K562 (cell line): ENCODE measurements around the gene ABAT. TPM values are rescaled to one million over a fixed set of nuclear protein-coding genes. Genes with fewer than 3 reads are reported as not detected.

Experiments
- ATAC-seq: fragments of 200-7000 bp; cut with Tn5 transposase; 3 replicates; pipeline ENCODE4 v1.9.1; 2020; ENCODE audit warnings: moderate library complexity
- BruUV-seq: library from RNA; stranded (reverse); fragments of 400-500 nt; replicated peaks from 2 replicates; lab custom pipeline; 2021; lab: Mats Ljungman, UMichigan
- CTCF ChIA-PET: fragments of 300-600 bp; formaldehyde crosslinking; extraction: SDS; loops from one replicate; lab custom pipeline; 2021; ENCODE audit warnings: low intra/inter-chr PET ratio; lab: Yijun Ruan, JAX
- POLR2A ChIA-PET: fragments of 300-600, 350-650 bp; sonication (Branson Sonifier 250); formaldehyde crosslinking; extraction: SDS; loops from one replicate; lab custom pipeline; 2021; ENCODE audit warnings: antibody characterized with exemption, inconsistent platforms; lab: Yijun Ruan, JAX
- DNase-seq, 4 experiments: peaks; one replicate each; pipeline versions ENCODE4 v3.0.0 to v3.0.0-alpha.2; 2011 to 2018; ENCODE audit warnings: low spot score in 3 of 4, mixed read lengths in 3 of 4; ENCODE audit errors: extremely low read depth in 1 of 4
- FAIRE-seq: peaks from 2 replicates; lab custom pipeline; 2011; peaks lifted over from hg19 to GRCh38; lab: Jason Lieb, UNC
- H2AFZ ChIP-seq: 2 replicates; pipeline ENCODE4 v1.6.0; 2011; ENCODE audit warnings: low read depth, low read length, control low read depth, inconsistent platforms
- H3K27ac ChIP-seq: fragments of 200-600 bp; 3 replicates; pipeline ENCODE4 v1.8.0; 2011; ENCODE audit warnings: low read depth, mild to moderate bottlenecking, control low read depth, inconsistent platforms, low read length, moderate library complexity, mixed read lengths; ENCODE audit errors: extremely low read depth
- H3K27me3 ChIP-seq, 2 experiments: fragments of 300-600 bp in 1 of 2; 2 replicates in 1 of 2; 3 replicates in 1 of 2; pipeline versions ENCODE4 v1.6.0 to v1.8.0; 2011; ENCODE audit warnings: inconsistent platforms in 2 of 2, low read length in 2 of 2, mild to moderate bottlenecking in 1 of 2, mixed read lengths in 1 of 2, moderate library complexity in 1 of 2; ENCODE audit not compliant: control insufficient read depth in 2 of 2, insufficient read depth in 2 of 2
- H3K36me3 ChIP-seq: fragments of 300-600 bp; 3 replicates; pipeline ENCODE4 v1.8.0; 2011; ENCODE audit warnings: mild to moderate bottlenecking, low read length, inconsistent platforms; ENCODE audit not compliant: control insufficient read depth, insufficient read depth
- H3K4me1 ChIP-seq, 2 experiments: fragments of 200-600 bp in 1 of 2; replicated peaks in 1 of 2; 2 replicates in 1 of 2; 3 replicates in 1 of 2; pipeline versions ENCODE4 v1.5.1 to v1.8.0; 2011; ENCODE audit warnings: inconsistent platforms in 2 of 2, low read length in 2 of 2, mild to moderate bottlenecking in 1 of 2, mixed read lengths in 1 of 2, moderate library complexity in 1 of 2; ENCODE audit not compliant: control insufficient read depth in 2 of 2, insufficient read depth in 2 of 2
- H3K4me2 ChIP-seq: 2 replicates; pipeline ENCODE4 v1.6.1; 2011; ENCODE audit warnings: low read length, control low read depth, inconsistent platforms, mixed read lengths; ENCODE audit not compliant: insufficient read depth
- H3K4me3 ChIP-seq: fragments of 200-600 bp; sonication (generic), shearing (Covaris generic); 2 replicates; pipeline ENCODE4 v1.5.1; 2016; ENCODE audit warnings: control low read depth, inconsistent platforms
- H3K79me2 ChIP-seq: fragments of 200-600 bp; 3 replicates; pipeline ENCODE4 v1.8.0; 2011; ENCODE audit warnings: low read length, inconsistent platforms; ENCODE audit not compliant: control insufficient read depth, insufficient read depth
- H3K9ac ChIP-seq, 2 experiments: 2 replicates each; pipeline versions ENCODE4 v1.6.0 to v1.6.1; 2011; ENCODE audit warnings: low read depth in 2 of 2, low read length in 2 of 2, control low read depth in 1 of 2, inconsistent platforms in 1 of 2, mild to moderate bottlenecking in 1 of 2, mixed read lengths in 1 of 2; ENCODE audit not compliant: insufficient read depth in 1 of 2
- H3K9me1 ChIP-seq: one replicate; pipeline ENCODE4 v1.6.0; 2011; ENCODE audit warnings: inconsistent platforms, mild to moderate bottlenecking, low read length, moderate library complexity; ENCODE audit not compliant: control insufficient read depth, insufficient read depth
- H3K9me3 ChIP-seq: replicated peaks from 2 replicates; pipeline ENCODE4 v1.5.1; 2011; ENCODE audit warnings: low read depth, low read length, inconsistent platforms; ENCODE audit not compliant: control insufficient read depth, insufficient read depth
- H4K20me1 ChIP-seq: replicated peaks from 2 replicates; pipeline ENCODE4 v1.6.1; 2011; ENCODE audit warnings: low read length, inconsistent platforms, mixed read lengths; ENCODE audit not compliant: control insufficient read depth, insufficient read depth
- ATF1 ChIP-seq, 2 experiments: fragments of 450-650 bp in 1 of 2; IDR thresholded peaks; 2 replicates each; pipeline ENCODE4 v1.6.1; 2016; ENCODE audit warnings: missing compliant biosample characterization in 1 of 2, missing genetic modification characterization in 1 of 2
- BCOR ChIP-seq: fragments of 450-650 bp; IDR thresholded peaks from 2 replicates; pipeline ENCODE4 v1.6.1; 2016
- KDM1A ChIP-seq, 2 experiments: fragments of 450-650 bp; IDR thresholded peaks; 2 replicates each; pipeline ENCODE4 v1.6.1; 2016; ENCODE audit warnings: mild to moderate bottlenecking in 2 of 2
- MCM7 ChIP-seq, 2 experiments: fragments of 450-650 bp; IDR thresholded peaks; 2 replicates each; pipeline ENCODE4 v1.6.1; 2016 to 2018
- NELFE ChIP-seq: IDR thresholded peaks from 2 replicates; pipeline ENCODE4 v1.6.1; 2011; ENCODE audit warnings: mild to moderate bottlenecking; ENCODE audit not compliant: insufficient read depth, insufficient read length
- NFIC ChIP-seq: fragments of 450-650 bp; IDR thresholded peaks from 2 replicates; pipeline ENCODE4 v1.6.1; 2017; ENCODE audit warnings: mild to moderate bottlenecking, inconsistent platforms
- NR2F6 ChIP-seq: fragments of 450-650 bp; formaldehyde crosslinking; IDR thresholded peaks from 2 replicates; pipeline ENCODE4 v1.4.0; 2020; ENCODE audit warnings: mild to moderate bottlenecking
- RBM25 ChIP-seq: fragments of 200-400 bp; formaldehyde crosslinking; IDR thresholded peaks from 2 replicates; pipeline ENCODE4 v1.6.1; 2018; ENCODE audit warnings: low read length, low read depth, moderate library complexity; ENCODE audit not compliant: severe bottlenecking
- SMARCA5 ChIP-seq: fragments of 450-650 bp; IDR thresholded peaks from 2 replicates; pipeline ENCODE4 v1.6.1; 2016
- U2AF1 ChIP-seq: fragments of 200-400 bp; formaldehyde crosslinking; optimal IDR thresholded peaks from 2 replicates; pipeline ENCODE3; 2017; ENCODE audit warnings: mild to moderate bottlenecking, low read depth, low read length, moderate library complexity
- ZFP36 ChIP-seq: fragments of 150-350 bp; IDR thresholded peaks from 2 replicates; pipeline ENCODE4 v1.6.1; 2018; ENCODE audit warnings: low read length, low read depth; ENCODE audit not compliant: partially characterized antibody
- ZNF644 ChIP-seq: fragments of 200-800 bp; sonication (Bioruptor generic); IDR thresholded peaks from 2 replicates; pipeline ENCODE4 v1.6.1; 2016; ENCODE audit warnings: low read depth, missing genetic modification characterization, missing compliant biosample characterization
- WGBS: fragments of 100-300 bp; shearing (Covaris generic); methylation state at CpG from one replicate; pipeline ENCODE4 v1.1.6; 2016; ENCODE audit warnings: low coverage, mixed read lengths; ENCODE audit not compliant: insufficient coverage; ENCODE audit errors: missing lambda C conversion rate; 5-methylcytosine and 5-hydroxymethylcytosine counted together
- in situ Hi-C: fragments of 300-500 bp; cut with MboI; formaldehyde crosslinking; loops from 4 replicates; pipeline ENCODE4 v1.15.0; 2018; ENCODE audit warnings: inconsistent platforms, mixed read lengths
- intact Hi-C: fragments of 100-400 bp; cut with micrococcal nuclease; formaldehyde crosslinking; loops from 2 replicates; pipeline ENCODE4 v1.14.2; 2022
- polyA plus RNA-seq, 8 experiments: library from polyadenylated mRNA; depleted of rRNA in 4 of 8; stranded (reverse) in 5 of 8; unstranded in 3 of 8; fragments of >200 nt; fragmentation: Nextera tagmentation in 2 of 8; fragmentation: Illumina TruSeq in 1 of 8; extraction: Ambion mirVana in 2 of 8; extraction: Trizol in 1 of 8; gene quantifications; 2 replicates each; pipeline versions ENCODE4 v1.2.1 to v1.2.3, GENCODE V29; 2011 to 2014; ENCODE audit warnings: inconsistent platforms in 1 of 8, missing spikeins in 1 of 8
- total RNA-seq, 7 experiments: library from RNA; depleted of rRNA in 6 of 7; stranded (reverse); fragments of >200 nt in 6 of 7; fragmentation: Illumina TruSeq in 2 of 7; extraction: Trizol in 2 of 7; gene quantifications; 2 replicates each; pipeline versions ENCODE4 v1.2.1 to v1.2.3, GENCODE V29; 2011 to 2021; ENCODE audit warnings: low replicate concordance in 1 of 7

Gene ABAT
- total and polyA plus RNA-seq, 9 of the 15 experiments (the other 6 are each of a cell fraction or from before 2014, with no cell fraction given): 0.01 to 0.49 (median 0.10) TPM

DNA sequence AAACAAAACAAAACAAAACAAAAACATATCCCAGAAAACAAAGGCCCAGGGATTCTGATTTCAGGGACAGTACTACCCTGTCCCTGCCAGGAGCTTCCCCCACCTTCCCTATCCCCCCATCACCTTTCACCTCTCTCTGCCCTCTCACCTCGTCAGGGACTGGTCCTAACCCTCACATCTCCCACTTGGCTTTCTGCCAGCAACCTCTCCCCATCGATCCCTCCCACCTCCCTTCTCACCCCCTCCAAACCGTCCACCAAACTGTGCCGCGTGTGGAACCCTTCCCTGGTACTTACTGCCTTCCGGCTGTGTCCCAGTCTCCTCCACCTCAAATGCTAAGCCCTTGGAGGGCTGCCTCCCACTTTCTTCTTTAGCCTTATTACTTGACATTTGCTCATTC lies 86.7 kb downstream of the ABAT start:
- H3K27me3 ChIP-seq: peaks cover 32 to 65% of the 10 kb centered on the region in 2 experiments

DNA sequence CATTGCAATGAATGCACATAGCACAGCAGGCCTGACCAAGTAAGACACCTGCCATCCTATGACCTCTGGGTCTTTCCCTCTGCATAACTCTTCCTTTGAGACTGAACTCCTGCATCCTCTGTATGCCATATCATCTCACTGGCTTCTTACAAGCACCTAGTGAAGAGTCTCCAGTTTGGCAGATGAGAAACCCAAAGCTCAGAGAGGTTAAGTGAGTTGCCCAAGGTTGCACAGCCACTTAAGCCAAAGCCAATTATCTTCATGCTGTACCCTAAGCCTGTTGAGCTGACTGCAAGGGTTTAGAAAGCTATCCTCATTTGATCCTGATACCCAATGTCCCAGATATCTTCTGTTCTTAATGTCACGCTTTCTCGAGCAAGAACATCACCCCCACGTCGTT lies 87.8 kb downstream of the ABAT start:
- H3K9me3 ChIP-seq: no peaks in the 10 kb centered on the region
- H2AFZ ChIP-seq: no peak overlapping the region
- H3K79me2 ChIP-seq: no peaks in the 10 kb centered on the region
- TF ChIP-seq SMARCA5 (0 out of 2 replicates have a peak, but pooled peaks have one; percentile 41), ATF1 (CRISPR knock-in tag; IDR thresholded peaks at IDR 0.05) (no peak), ATF1 (tag; IDR thresholded peaks at IDR 0.05) (no peak), KDM1A (IDR thresholded peaks at IDR 0.05) (peak in 1 of 2 experiments; percentile 45; a peak in 2 of 4 replicates), RBM25 (peak; percentile 84), U2AF1 (no peak), MCM7 (IDR thresholded peaks at IDR 0.05) (no peak), ZNF644 (tag) (no peak), NR2F6 (CRISPR knock-in tag) (no peak), BCOR (peak; percentile 63; the same call in 1 of the 2 replicates), ZFP36 (peak; percentile 83)
- WGBS: 0% methylated on average over 4 of the region's 4 CpGs
- DNase-seq (no peak), ATAC-seq (no peak), FAIRE-seq (no peak)
- in situ Hi-C loops: no loop called here
- intact Hi-C loops: no loop called here
- no peak overlapping the region for H3K4me2 ChIP-seq
- H4K20me1 ChIP-seq: peaks cover 9% of the 10 kb centered on the region
- CTCF ChIA-PET: no interaction called here
- no peak overlapping the region for H3K4me3 ChIP-seq
- BruUV-seq: no TSS peak
- H3K27ac ChIP-seq: no peak overlapping the region
- no peaks in the 10 kb centered on the region for H3K36me3 ChIP-seq
- no peaks in the 10 kb centered on the region for H3K4me1 ChIP-seq
- peaks cover 34 to 66% of the 10 kb centered on the region in 2 experiments for H3K27me3 ChIP-seq
- no peaks in the 10 kb centered on the region for H3K9me1 ChIP-seq
- POLR2A ChIA-PET: no interaction called here
- H3K9ac ChIP-seq: no peak overlapping the region

More for the DNA sequence above, 86.7 kb downstream of the ABAT start:
- Histone ChIP-seq H3K4me2 (no peak overlapping the region), H3K9me3 (no peaks in the 10 kb centered on the region), H3K27ac (no peak overlapping the region)
- WGBS: 24% methylated on average over 6 of the region's 6 CpGs
- intact Hi-C loops: no loop called here
- ATAC-seq: no peak
- TF ChIP-seq NELFE (no peak), NFIC (peak; percentile 76)
- TF ChIP-seq, all 486 proteins: peak for 1
- Histone ChIP-seq H3K36me3 (no peaks in the 10 kb centered on the region), H4K20me1 (peaks cover 9% of the 10 kb centered on the region), H3K4me3 (no peak overlapping the region), H3K9ac (no peak overlapping the region), H2AFZ (no peak overlapping the region), H3K79me2 (no peaks in the 10 kb centered on the region), H3K9me1 (no peaks in the 10 kb centered on the region), H3K4me1 (no peaks in the 10 kb centered on the region)
- DNase-seq (no peak), FAIRE-seq (no peak)
- BruUV-seq: no TSS peak
- in situ Hi-C loops: no loop called here
- POLR2A ChIA-PET: no interaction called here
- CTCF ChIA-PET: no interaction called here
